ENCODE data around the gene WIF1.

Gene WIF1

GRCh38 chr12:65121956-65122469 is 908 bp upstream of the WIF1 start:
- DNase-seq (ENCODE audit: low spot score), result no peak

GRCh38 chr12:65119063-65119462 is 2.0 kb downstream of the WIF1 start:
- no peak for DNase-seq (ENCODE audit: low spot score)

- DNase-seq (ENCODE audit: low spot score), result no peak
Observed at GRCh38 chr12:65113621-65114035, 7.5 kb downstream of the WIF1 start.

DNA sequence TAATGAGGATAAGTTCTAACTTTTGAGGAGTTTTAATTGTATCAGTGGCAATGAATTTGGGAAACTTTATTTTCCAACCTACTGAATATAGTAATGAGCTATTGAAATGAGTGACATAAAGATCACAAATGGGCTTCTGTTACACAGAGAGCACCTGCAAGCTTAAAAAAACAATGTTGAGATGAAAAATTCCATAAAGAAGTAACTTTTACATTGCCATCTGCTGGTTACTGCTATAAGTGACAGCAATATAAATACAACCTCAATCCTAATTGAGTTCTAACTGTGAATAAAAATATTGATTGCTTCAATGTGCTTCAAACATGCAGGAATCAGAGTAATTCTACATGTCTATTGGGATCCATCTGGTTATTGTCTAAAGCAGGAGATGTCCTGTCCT is 14.2 kb downstream of the WIF1 start:
- DNase-seq (ENCODE audit: low spot score), result no peak

- DNase-seq (ENCODE audit: low spot score), result no peak
Observed at GRCh38 chr12:65100140-65100539, 21.0 kb downstream of the WIF1 start.

DNA sequence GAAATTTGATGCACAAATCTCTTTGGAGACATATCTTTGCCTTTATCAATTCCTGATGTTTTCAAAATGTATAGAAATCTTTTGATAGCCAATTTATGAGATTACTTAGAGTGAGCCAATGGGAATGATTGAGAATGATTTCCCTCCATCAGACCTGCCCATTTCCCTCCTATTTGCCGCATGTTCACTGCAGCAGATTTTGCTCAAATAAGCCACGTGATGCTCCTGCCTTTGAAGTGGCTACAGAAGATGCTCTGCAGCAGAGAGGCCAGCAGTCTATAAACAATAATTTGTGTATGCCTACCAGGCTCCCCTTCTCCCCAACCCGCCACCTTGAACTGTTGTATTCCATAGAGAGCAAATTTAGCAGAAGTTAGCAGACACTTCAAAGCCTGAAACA is 21.9 kb downstream of the WIF1 start:
- no peak for DNase-seq (ENCODE audit: low spot score)

- DNase-seq (ENCODE audit: low spot score), result no peak
Observed at GRCh38 chr12:65098364-65098763, 22.7 kb downstream of the WIF1 start.

GRCh38 chr12:65094722-65095121 is 26.4 kb downstream of the WIF1 start:
- DNase-seq (ENCODE audit: low spot score), result no peak

DNA sequence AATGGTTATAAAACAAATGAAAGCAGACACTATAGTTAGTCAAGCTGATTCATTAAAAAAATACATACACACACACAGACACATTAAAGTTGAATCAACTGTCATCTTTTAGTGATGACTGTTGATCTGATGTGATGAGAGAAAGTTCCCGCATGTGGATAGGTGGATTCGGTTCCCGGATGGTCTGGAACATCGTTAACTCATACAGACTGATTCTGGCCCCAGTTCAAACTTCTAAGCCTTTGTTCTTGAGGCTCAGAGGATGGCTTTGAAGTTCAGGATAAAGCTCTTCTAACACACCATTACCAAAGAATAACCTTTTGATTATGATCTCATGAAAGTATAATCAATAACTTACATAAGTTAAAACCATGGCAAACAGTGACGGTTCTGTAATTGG is 27.5 kb downstream of the WIF1 start:
- DNase-seq (ENCODE audit: low spot score), result no peak

DNA sequence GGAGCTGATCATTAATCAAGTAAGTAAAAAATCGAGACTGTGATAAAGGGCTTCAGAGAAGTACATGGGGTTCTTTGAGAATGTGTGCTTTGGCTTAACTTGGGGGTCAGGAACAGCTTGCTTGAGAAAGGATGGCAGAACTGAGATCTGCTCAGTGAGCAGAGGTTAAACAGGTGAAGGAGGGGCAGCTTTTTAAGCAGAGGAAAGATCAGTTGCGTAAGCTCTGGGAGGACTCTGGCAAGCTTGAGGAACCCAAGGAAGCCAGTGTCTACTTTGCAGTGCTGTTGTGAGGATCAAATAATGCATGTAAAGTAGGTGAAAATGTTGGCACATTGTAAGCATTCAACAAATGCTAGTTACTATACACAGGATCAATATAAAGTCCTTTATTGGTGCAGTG is 30.6 kb downstream of the WIF1 start:
- no peak for DNase-seq (ENCODE audit: low spot score)

- DNase-seq (ENCODE audit: low spot score), result no peak
Observed at GRCh38 chr12:65086236-65086635, 34.9 kb downstream of the WIF1 start.

DNA sequence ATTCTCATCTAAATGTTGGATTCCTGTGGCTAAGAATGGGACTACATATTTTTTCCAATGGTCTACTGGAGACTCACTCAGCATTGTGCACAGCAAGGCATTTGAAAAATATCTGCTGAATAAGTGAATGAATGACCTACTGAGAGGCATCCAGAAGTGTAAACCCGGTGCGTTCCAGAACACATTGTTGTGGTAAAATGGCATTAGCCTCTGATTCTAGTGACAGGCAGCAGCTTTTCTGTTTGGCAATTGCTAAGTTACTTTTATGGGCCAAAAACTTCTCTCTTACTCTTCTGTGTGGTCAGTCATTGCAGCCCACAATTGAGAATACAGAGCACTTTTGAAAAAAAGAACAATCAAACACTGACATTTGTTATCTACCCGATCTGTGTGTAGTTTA is 36.5 kb downstream of the WIF1 start:
- DNase-seq (ENCODE audit: low spot score), result no peak

DNA sequence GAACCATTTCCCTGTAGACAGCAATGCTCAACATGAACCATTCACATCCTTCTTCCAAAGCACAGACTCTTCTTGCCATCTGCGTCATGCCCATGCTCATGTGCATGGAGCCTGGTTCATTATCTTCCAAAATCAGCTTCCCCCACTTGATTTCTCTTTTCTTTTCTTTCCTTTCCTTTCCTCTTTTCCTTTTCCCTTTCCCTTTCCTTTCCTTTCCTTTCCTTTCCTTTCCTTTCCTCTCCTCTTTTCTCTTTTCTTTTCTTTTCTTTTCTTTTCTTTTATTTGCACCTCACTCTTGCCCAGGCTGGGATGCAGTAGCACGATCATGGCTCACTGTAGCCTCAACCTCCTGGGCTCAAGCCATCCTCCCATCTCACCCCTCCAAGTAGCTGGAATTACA is 37.5 kb downstream of the WIF1 start:
- DNase-seq (ENCODE audit: low spot score), result no peak

GRCh38 chr12:65082406-65082805 is 38.7 kb downstream of the WIF1 start:
- no peak for DNase-seq (ENCODE audit: low spot score)

- no peak for DNase-seq (ENCODE audit: low spot score)
Observed at GRCh38 chr12:65081496-65081895, 39.6 kb downstream of the WIF1 start.

DNA sequence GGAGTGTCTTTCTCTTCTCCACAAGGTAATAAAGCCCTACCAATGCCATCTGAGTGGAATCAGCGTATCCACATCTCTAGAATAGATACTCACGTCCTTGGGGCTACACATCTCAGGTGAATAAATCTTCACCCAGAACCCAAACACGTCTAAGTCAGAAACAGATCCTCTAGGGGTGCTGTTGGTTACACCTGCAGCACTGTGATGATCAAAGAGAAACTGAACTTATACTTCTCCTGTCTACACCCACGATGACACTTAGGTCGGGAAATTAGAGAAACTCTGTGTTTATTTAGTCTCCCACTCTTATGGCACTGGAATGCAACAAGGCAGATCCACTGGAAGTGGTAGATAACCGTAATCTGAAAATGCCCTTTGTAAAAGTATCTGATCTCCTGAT is 46.2 kb downstream of the WIF1 start:
- DNase-seq (ENCODE audit: low spot score), result no peak

- DNase-seq (ENCODE audit: low spot score), result no peak
Observed at GRCh38 chr12:65069336-65069735, 51.8 kb downstream of the WIF1 start.

- no peak for DNase-seq (ENCODE audit: low spot score)
Observed at GRCh38 chr12:65067383-65067782, 53.7 kb downstream of the WIF1 start.

DNA sequence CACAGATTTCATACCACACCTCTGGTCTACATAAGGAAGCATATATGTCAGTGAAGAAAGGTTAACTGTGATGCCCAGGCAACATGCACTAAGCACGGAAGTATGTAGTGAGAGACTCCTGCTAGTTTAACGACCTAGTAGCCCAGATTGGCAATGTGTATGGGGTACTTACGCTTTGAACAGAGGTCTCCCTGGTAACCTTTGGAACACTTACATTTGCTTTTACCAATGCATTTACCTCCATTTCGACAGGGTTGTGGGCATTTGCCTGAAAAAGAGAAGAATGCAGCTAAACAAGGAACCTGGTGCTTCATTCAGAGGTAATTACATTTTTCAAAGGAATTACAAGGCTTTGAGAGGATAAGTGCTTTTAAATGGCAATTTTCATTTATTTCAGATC is 65.2 kb downstream of the WIF1 start:
- DNase-seq (ENCODE audit: low spot score), result no peak

- no peak for DNase-seq (ENCODE audit: low spot score)
Observed at GRCh38 chr12:65051218-65051617, 69.9 kb downstream of the WIF1 start.

DNA sequence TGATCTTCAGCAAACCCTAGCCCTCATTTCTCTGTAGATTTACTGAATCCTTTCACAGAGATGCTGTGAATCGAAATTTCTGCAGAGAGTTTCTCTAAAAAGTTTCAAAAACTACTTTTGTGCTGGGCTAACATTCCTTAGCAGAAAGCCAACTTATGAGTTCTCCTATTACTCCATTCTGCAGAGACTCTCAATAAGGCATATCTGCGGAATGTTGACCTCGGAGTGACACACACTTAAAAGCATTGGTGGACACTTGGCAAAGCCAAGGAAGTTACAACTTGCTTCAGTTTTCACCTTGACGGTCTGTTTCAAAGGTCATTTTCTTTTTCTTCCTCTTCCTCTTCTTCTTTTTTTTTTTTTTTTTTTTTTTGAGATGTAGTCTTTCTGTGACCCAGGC is 75.8 kb downstream of the WIF1 start:
- no peak for DNase-seq (ENCODE audit: low spot score)

DNA sequence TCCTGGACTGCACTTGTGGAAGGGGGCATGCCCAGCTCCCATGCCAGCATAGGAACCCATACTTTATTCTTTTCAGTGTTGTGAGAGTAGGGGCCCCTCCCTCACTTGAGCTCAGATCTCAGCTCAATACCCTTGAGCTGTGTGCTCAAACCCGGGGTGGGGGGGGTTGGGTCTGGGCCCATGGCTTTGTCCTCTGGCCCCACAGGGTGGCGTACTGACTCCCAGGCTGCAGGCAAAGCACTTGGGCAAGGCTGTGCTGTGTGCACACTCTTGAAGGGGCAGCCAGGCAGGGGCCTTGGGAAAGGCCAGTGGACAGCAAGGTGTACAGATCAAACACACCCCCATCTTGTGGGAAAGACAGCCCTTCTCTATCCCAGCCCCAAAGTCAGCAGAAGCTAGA is 81.8 kb downstream of the WIF1 start:
- no peak for DNase-seq (ENCODE audit: low spot score)

DNA sequence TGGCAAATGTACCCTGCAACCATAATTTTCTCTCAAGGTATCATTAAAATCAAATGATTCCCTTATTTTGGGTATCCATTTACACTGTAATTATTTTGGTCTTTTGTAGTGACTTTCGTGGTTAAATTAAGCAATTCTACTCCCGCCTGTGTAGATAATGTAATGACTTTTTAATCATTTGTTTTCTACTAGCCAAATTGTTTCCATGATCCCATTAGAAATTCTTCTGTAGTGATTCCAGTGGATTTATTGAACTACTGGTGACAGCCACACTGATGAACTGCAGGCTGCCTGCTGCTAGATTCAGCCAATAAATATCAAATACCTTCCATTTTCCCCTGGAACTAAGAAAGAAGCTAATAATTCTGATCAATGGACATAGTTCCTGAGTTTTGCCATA is 96.0 kb downstream of the WIF1 start:
- no peak for DNase-seq (ENCODE audit: low spot score)

GRCh38 chr12:65023485-65023884 is 97.6 kb downstream of the WIF1 start:
- DNase-seq (ENCODE audit: low spot score), result no peak

DNA sequence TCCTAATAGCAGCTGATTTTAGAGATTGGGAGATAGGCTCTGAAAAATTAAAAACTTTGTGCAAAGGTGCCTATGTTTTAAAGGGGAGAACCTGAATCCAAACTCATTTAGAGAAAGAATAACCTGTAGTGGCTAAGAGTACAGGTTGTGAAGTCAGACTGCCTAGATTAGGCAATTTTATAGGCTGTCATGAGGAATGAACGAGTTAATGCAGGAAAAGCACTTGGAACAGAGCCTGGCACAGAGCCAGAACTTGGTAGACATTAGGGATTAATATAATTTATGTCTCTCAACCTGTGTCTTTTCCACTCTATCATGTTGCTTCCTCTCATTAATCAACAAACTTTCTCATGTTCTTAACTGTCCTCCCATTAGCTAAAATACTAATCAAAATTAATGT is 98.1 kb downstream of the WIF1 start:
- no peak for DNase-seq (ENCODE audit: low spot score)

Measured in kidney capillary endothelial cell (primary cell).